Mammary epithelial cell (primary cell): Measurements from ENCODE around the gene MAD2L1BP.

ENCODE experiments used
- EZH2 ChIP-seq: IDR thresholded peaks from 2 replicates; pipeline ENCODE4 v1.6.1; 2012; ENCODE audit warnings: low read length, inconsistent platforms, borderline replicate concordance
- TF ChIP-seq, protein P1 (sequence below), 2 donors: IDR thresholded peaks in 1 of 2; conservative IDR thresholded peaks in 1 of 2; 2 replicates each; pipeline ENCODE4 v1.5.1; 2011 to 2012; ENCODE audit warnings: inconsistent platforms in 2 of 2, low read length in 2 of 2, mild to moderate bottlenecking in 2 of 2, control low read depth in 1 of 2, low read depth in 1 of 2; ENCODE audit not compliant: insufficient read depth in 1 of 2; ENCODE audit errors: extremely low read depth in 1 of 2

DNA sequence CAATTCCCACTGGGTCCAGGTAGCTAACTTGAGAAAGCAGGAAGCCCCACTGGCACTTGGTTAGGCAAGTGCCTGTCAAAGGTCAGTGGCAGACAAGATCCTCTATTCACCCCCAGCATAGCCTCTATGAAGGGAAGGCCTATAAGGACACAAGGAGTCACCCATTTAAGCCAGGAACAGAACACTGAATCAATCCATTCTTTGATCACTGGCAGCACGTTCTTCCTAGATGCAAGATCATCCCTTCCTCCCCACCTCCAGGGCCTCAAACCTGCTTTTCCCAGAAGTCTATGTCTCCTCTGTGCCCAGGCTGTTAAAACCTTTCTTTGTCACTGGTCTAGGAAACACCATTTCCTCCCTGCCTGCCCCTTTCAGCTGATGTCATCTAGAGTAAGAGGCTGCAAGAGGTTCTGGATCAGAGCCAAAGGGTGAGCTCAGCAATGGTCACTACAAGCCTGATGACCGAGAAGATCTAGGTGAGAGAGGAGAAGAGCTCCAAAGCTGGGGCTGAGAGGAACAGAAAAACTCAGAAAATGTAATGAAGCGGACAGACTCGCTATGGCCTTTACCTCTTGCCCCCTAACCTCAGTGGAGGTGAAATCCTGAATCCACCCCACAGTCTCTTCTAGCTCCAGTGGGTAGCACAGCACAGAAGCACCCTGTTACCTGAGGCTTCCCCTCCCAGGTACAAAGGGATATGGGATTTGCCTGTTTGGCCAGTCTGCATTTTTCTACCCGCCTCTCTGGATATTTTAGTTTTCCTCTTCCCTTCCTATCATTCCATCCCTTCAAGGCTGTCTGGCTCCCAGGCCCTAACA, 8.4 kb upstream of the MAD2L1BP start:
- TF ChIP-seq, protein P1, sequence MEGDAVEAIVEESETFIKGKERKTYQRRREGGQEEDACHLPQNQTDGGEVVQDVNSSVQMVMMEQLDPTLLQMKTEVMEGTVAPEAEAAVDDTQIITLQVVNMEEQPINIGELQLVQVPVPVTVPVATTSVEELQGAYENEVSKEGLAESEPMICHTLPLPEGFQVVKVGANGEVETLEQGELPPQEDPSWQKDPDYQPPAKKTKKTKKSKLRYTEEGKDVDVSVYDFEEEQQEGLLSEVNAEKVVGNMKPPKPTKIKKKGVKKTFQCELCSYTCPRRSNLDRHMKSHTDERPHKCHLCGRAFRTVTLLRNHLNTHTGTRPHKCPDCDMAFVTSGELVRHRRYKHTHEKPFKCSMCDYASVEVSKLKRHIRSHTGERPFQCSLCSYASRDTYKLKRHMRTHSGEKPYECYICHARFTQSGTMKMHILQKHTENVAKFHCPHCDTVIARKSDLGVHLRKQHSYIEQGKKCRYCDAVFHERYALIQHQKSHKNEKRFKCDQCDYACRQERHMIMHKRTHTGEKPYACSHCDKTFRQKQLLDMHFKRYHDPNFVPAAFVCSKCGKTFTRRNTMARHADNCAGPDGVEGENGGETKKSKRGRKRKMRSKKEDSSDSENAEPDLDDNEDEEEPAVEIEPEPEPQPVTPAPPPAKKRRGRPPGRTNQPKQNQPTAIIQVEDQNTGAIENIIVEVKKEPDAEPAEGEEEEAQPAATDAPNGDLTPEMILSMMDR (conservative IDR thresholded peaks at IDR 0.05 in 1 of 2, IDR thresholded peaks at IDR 0.05 in 1 of 2; ENCODE audit: extremely low read depth in 1 of 2, insufficient read depth in 1 of 2, low read depth in 1 of 2, low read length in 2 of 2): no peak
- no peak for TF ChIP-seq EZH2
